ENCODE results near the gene IGF1R. TPM values are rescaled to one million over a fixed set of nuclear protein-coding genes. Genes with fewer than 3 reads are reported as not detected.

The IGF1R gene
- total RNA-seq, 2 donors from 2014 or later, result 27.3 to 56.2 TPM

DNA sequence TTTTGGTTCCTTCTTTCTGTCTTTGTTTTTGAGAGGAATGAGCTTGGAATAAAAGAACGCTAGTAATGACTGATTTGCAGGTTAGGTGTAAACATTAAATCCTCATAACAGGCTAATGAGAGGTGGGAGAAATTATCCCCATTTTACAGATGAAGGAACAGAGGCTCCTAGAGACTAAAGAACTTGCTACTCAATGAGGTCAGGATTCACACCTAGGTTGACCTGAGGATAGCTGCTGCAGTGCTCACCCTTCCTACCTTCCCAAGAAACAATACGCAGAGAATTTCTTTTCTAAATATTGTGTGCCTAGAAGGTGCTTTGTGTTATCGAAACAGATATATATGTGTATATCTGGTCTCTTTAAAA lies 106.3 kb downstream of the IGF1R start:
- intact Hi-C loops (cut with DNase I), result no loop called here
- DNase-seq, result no peak
- no peak for ATAC-seq

DNA sequence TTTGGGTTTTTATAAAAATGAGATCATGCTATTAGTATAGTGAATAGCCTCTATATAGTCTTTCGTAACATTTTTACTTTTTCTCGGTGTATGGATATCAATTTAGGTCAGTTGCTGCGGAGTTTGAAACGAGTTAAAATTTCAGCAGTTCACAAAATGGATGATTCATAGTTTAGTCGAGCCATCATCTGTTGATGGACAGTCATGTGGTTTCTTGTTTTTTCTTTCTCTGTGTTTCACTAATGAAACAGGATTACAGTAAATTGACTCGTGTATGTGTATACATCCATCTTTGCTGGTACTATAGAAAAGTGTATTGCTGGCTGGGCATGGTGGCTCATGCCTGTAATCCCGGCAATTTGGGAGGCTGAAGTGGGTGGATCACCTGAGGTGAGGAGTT lies 106.8 kb downstream of the IGF1R start:
- no peak for DNase-seq
- intact Hi-C loops (cut with DNase I), result no loop called here
- ATAC-seq, result no peak

DNA sequence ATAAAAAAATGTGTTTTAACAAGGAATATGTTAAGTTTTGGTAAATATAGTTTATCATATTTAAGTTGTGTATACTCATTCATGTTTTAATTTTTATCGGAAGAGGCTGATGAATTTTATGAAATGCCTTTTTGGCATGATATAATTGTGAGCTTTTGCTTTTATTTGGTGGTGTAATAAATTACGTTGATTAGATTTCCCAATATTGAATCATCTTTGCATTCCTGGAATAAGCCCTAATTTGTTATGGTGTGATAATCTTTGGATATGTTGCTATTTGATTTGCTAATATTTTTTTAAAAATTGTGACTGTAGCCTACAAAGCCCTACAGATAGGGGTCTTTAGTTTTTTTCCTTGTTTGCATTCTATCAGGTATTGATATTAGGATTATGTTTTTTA lies 107.4 kb downstream of the IGF1R start:
- intact Hi-C loops (cut with DNase I), result no loop called here
- ATAC-seq (no peak), DNase-seq (no peak)

DNA sequence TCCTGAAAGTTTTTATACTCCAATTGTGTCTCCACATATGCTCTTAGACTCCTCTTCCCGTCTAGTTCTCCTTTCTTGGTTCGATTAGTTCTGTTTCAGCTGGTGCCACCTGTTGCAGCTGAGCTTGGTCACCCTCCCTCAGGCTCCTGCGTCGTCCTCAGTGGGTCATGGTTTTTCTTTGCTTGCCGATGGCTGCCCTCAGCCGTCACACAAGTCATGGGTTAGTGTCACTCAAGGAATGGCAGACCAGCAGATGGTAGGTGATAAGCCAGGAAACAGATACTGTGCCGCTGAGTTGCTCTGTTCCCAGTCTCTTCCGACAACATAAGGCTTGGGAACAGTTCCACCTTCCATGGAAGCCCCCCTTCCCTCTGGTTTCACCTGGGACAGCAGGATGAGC lies 109.9 kb downstream of the IGF1R start:
- no peak for ATAC-seq
- intact Hi-C loops (cut with DNase I), result no loop called here
- DNase-seq, result no peak

DNA sequence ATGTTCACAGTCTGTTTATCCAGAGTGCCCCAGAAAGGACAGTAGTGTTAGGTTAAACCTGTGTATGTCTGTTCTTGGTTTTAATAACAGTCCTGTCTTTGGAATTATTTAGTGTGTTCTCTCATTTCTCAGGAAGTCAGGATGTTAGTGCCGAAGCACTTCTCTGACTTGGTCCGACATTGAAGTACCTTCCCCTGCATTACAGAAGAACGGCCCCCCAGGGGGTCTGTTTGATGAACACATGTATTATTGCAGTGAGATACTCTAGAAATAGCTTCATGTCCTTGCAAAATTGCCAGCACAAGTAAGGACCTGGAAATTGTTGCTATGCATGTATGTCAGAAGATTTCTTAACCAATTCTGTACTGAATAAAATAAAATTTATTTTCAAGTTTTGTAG lies 110.9 kb downstream of the IGF1R start:
- DNase-seq, result no peak
- ATAC-seq, result no peak
- intact Hi-C loops (cut with DNase I), result no loop called here

DNA sequence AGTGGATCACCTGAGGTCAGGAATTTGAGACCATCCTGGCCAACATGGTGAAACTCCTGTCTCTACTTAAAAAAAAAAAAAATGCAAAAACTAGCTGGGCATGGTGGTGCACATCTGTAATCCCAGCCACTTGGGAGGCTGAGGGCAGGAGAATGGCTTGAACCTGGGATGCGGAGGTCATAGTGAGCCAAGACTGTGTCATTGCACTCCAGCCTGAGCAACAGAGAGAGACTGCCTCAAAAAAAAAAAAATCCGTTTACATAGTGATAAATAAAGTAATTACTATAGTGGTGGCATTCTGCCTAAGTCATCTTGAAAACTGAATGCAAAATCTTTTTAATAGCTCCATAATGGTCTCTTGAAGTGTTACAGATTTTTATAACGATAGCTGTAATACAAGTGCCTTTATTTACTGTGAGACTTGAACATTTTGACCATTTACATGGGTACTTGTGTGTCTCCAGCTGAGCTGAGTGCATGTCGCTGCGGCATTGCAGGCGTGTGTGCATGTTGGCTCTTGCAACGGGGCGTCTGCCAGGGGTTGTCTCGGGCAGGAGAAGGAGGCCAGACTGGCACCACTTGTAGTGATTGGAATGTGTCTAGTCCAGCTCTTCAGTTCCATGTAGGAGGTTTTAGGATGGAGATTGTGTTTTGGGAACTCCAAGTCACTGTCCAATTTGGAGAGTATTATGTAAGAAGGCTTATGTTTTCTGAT lies 111.9 kb downstream of the IGF1R start:
- ATAC-seq (peak; percentile 73 to 76), DNase-seq (peak; percentile 43)
- intact Hi-C loops (cut with DNase I), result no loop called here

DNA sequence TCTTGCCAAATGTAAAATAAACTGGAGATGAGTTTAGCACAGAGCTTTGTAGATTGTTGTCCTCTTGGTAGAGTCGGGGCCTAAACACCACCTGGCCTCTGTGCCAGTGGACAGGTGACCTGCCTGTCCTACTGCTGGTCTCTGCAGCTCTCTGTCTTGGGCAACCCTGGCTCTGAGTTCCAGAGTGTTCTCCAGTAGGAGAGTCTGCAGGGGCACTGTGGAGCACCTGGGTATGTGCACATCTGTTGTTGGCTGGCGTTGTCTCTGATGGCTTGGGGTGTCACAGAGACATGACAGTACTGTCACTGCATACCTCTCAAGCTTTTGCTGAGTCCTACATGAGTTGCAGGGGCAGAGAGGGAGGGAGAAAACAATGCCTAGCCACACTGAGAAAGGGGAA lies 112.6 kb downstream of the IGF1R start:
- ATAC-seq (peak; percentile 43 to 66), DNase-seq (no peak)
- intact Hi-C loops (cut with DNase I), result no loop called here

DNA sequence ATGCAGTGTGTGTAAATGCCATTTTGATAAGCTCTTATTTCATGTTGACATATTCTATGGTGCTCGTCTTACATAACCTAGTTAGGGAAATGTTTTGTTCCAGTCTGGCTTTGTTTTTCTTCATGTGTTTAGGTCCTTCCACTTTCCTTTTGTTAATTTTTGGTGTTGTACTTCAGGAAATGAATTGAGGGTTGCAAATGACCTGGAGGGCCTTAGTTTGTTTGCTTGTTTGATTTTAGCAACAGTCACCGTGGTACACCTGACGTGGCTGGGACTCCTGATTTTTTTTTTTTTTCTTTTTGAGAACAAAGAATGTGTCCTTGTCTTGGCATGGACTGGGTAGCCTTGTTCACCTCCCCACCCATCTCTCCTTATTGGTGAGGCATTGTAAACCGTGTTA lies 114.8 kb downstream of the IGF1R start:
- ATAC-seq (no peak), DNase-seq (no peak)
- intact Hi-C loops (cut with DNase I), result no loop called here

DNA sequence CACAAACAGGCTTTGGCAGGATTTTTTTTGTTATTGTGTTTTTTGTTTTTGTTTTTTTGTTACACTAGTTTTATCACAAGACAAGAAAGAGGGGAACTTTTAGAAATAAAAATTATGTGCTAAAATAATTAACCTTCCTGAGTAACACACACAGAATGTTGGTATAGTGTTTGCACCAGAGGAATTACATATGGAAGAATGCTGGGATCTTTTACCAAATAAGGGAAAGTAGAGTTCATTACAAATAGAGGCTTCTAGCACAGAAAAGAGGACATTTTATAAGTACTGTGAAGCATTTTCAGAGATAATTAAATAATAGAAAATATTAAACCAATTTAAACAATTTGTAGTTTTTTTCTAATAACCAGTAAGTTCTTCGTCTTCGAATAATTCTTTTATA lies 116.0 kb downstream of the IGF1R start:
- ATAC-seq (no peak), DNase-seq (no peak)
- intact Hi-C loops (cut with DNase I), result no loop called here

DNA sequence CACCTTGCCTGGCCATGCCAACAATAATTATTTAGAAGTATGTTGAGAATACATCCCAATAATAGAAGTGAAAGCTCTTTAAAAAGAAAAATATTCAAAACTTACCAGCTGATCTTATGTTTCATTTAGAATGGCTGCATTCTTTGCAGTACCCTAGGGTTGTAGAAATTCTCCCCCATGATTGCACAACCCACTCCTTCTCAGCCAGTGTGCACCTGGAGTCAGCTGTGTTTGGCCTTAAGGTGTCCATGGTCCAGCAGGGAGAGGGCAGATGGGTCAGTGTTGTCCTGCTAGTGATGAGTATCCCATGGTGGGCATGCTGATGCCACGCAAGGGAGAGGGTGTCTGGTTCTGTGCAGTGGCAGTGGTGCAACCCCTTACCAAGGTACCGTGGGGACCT lies 117.3 kb downstream of the IGF1R start:
- DNase-seq, result no peak
- ATAC-seq, result no peak
- intact Hi-C loops (cut with DNase I), result no loop called here

DNA sequence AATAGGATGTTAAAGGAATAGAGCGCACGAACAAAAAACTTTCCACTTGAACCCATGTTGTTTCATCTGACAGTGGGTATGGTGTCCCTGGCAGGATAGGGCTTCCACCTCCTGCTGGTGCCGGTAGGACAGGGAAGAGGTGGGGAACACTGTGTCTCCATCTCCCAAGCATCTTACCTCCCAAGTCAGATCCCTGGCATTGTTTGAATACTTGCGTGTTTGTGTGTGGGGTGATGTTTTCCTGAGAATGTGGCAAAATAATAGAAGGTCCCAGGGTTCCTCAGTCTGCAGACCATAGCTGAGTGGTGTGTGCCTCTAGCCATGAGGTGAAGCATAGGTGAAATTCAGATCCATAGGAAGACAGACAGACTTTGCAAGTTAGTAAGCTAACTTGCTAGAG lies 119.4 kb downstream of the IGF1R start:
- intact Hi-C loops (cut with DNase I), result no loop called here
- no peak for ATAC-seq
- DNase-seq, result no peak

DNA sequence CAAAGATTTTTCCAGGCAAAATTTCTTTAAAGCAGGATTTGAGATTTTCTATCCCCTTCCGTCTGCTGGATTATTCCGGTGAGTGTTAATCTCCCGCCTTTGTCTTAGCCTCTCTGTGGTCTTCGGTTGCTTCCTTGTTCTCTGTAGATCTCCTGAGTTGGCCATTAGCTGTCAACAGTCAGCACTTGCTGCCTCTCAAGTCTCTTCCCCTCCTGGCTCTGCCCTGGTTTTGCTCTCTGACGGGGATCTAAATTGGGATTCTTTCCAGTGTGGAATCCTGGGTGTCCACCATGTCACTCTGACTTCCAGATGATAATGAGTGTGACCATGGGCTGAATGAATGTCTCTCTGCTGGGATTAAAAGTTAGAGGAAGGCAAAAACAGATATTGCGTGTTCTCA lies 121.5 kb downstream of the IGF1R start:
- peak; percentile 77 to 79 for ATAC-seq
- DNase-seq, result no peak
- intact Hi-C loops (cut with DNase I), result loop anchor here in 1 of 2 donors (10.0 kb wide), 1 partner anchor 115 kb away; no protein-coding TSS in a partner anchor

DNA sequence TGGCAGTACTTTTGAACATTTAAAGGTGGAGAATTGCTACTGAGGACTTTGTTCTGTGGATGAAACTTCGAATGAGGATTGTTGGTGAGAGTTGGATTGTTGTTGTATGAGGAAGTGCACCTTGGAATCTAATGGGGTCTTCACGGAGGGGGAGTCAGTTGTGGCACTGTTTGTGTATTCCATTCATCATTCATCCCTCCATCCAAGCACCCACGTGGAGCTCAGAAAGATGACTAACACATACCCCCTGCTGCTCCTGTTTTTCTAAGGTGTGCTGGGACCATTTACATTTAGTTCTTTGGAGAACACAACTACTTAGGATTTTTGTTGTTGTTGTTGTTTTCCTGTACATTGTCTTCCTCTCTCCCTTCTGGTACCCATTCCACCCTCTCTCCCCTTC lies 122.6 kb downstream of the IGF1R start:
- DNase-seq, result no peak
- ATAC-seq, result no peak
- intact Hi-C loops (cut with DNase I), result loop anchor here in 1 of 2 donors (10.0 kb wide), 1 partner anchor 116 kb away; no protein-coding TSS in a partner anchor

DNA sequence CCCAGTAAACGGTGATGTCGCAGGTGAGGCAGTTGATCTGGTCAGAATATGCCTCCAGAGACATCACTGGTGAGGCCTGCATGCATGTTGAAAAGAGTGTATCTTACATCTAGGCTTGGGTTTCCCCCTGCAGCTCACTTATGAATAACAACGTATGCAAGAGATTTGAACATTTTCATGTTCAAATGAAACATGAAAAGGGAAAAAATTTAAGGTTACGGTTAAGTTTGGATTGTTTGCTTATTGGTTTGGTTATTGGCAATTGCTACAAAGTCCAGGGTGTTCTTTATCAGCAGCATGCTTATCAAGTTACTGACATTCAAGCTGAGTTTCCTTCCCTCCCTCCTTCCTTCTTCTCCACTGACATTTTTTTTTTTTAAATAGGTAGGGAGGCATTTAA lies 123.2 kb downstream of the IGF1R start:
- ATAC-seq (peak in 1 of 2 donors; percentile 45), DNase-seq (no peak)
- intact Hi-C loops (cut with DNase I), result loop anchor here in 1 of 2 donors (10.0 kb wide), 1 partner anchor 117 kb away; no protein-coding TSS in a partner anchor

DNA sequence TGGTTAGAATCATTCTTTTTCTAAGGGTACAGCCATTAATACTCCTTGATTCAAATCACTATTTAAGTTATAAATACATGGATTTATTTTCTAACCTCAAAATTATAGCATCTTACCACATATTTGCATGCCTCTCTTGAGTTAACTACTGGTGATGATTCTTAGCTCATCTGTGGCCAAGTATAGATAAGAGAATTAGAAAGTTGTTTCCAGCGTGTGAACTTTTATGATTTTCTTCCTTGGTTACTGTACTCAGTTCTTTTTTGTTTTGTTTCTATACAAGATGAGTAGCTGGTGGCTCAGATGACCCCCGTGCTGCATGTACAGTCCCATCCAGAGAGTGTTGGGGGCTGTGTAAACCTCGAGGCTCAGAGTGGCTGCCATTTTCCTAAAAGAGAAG lies 124.6 kb downstream of the IGF1R start:
- intact Hi-C loops (cut with DNase I), result loop anchor here in 1 of 2 donors (10.0 kb wide), 1 partner anchor 118 kb away; no protein-coding TSS in a partner anchor
- ATAC-seq, result no peak

DNA sequence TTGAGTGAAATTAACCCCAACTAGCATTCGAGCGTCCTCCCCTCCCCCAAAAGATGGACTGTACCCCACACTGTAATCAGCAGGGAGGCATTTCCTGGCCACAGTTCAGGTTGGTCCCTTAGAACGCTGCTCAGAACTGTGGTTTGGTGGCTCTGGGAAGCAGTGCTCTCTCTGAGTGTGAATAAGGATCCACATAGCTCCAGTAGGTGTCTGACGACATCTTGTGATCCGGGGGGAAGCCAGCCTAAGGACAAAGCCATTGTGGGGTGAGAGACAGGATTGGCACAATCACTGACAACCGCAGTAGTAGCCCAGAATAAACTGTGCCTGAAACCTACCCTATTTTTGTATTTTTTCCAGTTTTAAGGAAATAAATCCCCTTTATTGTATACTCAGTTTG lies 125.3 kb downstream of the IGF1R start:
- no peak for DNase-seq
- intact Hi-C loops (cut with DNase I), result loop anchor here in 1 of 2 donors (10.0 kb wide), 1 partner anchor 119 kb away; no protein-coding TSS in a partner anchor
- no peak for ATAC-seq

More for the DNA sequence above, 124.6 kb downstream of the IGF1R start:
- no peak for DNase-seq

DNA sequence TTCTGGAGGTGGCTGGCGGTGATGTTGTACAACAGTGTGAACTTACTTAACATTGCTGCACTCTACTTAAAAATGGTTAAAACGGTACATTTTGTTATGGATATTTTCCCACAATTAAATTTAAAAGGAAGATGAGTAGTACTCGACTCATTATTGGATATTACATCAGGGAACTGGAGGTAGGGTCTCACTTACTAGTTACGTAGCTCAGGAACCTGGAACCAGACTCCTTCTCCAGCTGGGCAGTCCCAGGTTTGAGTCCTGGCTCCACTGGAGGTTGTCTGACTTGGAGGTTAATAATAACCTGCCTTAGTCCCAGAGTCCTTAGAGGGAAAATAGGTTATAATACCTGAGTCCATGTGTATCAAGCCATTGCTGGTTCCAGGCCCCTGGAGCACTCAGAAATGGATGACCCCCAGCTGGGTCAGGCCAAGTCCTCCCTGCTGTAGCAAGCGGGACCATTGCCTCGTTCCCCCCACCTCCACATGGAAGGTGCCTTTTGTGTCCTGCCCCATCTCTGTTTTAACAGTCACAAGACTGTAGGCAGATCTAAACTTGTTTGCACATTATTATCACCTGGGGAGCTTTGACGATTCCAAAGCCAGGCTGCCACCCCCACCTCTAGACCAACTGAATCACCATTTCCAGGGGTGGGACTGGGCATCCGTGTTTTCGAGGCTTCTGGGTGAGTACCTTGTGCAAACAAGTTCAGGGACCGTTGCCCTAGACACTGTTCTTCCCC lies 126.6 kb downstream of the IGF1R start:
- no peak for DNase-seq
- intact Hi-C loops (cut with DNase I), result loop anchor here (5.0 to 10.0 kb wide), 3 partner anchors 48 to 123 kb away; no protein-coding TSS in a partner anchor
- no peak for ATAC-seq

DNA sequence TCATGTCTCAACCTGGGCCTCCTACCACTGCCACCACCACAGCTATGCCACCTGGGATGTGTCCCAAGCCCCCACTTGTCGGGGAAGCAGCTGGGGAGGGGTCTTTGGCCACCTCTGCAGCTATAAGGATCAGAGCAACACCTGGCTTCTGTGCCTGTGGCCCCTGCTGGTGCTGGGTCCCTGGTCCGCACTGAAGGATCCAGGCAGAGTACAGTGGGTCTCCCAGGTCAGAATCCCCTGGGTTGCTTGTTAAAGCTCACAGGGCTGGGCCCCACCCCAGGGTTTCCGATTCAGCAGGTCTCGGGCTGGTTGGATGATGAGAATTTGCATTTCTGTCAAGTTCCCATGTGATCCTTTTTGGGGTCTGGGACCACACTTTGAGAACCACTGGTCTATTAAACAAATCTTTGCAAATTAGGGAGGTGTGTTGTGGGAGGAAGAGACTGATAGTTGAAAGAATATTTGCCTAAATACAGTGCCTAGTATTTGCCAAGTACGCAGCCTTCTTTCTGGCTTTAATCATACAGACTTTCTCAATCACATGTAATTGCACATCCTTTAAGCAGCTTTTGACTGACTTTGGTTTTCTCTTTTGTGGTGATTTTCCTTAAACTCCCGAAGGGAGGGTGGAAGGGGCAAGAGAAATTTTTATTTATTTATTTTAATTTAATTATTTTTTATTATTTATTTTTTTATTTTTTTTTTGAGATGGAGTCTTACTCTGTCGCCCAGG lies 127.3 kb downstream of the IGF1R start:
- DNase-seq (no peak), ATAC-seq (no peak)
- intact Hi-C loops (cut with DNase I), result loop anchor here (5.0 to 10.0 kb wide), 3 partner anchors 48 to 123 kb away; no protein-coding TSS in a partner anchor

DNA sequence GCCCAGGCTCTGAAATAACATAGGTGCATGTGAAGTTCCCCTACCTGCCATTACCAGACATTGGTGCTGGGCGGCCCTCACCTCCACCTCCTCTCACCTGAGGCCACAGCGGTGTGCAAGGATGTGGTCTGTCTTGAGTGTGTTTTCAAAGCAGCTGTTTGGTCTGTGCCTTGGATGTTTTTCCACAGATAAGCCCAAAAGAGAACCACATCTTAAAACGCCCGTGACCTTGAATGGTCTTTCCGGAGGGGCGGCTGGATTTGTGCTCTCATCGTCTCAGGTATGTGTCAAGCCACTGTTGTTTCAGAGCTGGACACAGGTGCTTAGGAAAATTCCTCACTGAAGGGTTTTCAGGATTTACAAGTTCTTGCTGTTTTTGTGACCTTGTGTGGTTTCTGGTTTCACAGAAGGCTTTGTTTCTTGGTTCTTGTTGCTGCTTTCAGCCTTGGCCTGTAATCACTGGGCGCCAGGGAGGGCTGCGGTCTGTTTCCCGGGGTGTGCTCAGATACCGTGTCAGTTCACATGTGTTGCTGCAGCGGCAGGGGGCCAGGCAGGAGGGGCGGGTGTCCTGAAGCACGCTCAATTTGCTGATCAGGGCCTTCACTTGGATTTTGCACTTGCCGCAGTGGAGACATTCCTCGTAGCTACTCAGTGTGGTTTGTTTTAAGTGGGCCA lies 128.4 kb downstream of the IGF1R start:
- DNase-seq (peak; percentile 49), ATAC-seq (peak; percentile 39 to 58)
- intact Hi-C loops (cut with DNase I), result loop anchor here (5.0 to 10.0 kb wide), 3 partner anchors 49 to 124 kb away; no protein-coding TSS in a partner anchor
